Measurements from ENCODE around the gene PRAF2.
A peak's percentile ranks its signal among the peaks of the same experiment; 100 is the strongest.

The PRAF2 gene

DNA sequence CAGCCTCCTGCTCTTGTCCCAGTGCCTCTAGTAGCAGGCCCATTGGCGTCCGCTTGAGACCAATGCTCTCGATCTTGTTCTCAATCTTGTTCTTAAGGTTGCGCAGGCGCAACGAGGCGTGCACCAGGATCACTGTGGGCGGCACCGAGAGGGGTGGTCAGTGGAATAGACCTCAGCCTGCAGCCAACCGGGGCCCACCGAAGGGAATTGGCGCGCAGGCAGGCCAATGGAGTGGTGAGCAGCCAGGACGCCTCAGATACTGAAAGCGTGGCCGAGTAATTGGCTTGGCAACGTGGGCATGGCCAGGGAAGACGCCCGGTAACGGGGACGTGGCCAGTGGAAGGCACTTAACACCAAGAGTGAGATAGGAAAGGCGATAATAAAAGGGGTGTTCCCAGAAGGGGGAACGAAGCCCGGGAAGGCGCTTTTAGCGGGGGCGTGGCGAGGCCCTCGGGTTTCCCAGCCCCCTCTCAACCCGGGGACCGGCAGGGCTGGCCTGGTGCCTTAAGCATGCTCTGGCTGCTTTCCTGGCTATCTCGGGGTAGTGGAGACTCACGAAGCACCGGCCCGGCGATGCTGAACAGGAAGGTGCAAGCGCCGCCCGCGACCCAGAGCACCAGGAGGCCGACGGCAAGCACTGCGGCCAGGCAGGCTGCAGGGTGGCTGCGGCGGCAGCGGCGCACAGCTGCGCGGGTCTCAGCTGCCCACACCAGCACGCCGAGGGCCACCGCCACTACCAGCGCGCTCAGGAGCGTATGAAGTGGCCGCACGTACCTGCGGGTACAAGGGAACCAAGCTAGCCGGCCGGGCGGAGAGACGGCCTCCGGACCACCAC is 1.7 kb downstream of the PRAF2 start:
- no peak for DNase-seq

DNA sequence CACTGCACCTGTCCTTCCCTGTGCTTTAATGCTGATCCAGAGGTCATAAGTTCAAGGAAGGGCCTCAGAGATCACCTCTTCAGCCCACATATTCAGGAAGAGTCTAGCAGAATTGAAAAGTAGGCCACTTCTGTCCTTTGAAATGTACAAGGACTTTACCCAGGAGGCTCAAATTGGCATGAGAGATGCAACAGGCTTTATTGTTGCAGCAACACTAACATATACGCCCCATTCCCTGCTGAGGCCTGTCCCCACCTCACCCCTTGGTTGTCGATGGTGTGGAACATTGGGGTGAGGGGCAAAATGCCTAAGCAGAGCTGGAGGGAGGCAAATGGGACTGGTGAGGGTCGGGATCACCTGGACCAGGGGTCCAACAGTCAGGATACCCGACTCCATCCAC is 2.8 kb downstream of the PRAF2 start:
- no peak for DNase-seq

DNA sequence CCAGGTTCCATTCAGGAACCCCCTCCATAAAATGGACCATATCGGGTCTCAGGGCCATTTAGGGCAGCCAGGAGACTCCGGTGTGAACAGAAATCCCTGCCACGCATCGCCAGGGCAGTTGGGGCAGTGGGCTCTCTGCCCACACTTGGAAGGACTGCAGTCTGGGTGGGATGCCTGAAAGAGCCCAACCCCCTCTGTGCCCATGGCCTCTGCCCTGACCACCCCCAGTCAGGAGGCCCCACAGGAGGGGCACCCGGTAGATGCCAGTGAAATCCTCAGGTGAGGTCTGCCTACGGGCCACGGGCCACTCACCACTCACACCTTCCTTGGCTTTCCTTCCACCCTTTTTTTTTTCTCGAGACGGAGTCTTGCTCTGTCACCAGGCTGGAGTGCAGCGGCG is 4.8 kb downstream of the PRAF2 start:
- DNase-seq, result no peak

DNA sequence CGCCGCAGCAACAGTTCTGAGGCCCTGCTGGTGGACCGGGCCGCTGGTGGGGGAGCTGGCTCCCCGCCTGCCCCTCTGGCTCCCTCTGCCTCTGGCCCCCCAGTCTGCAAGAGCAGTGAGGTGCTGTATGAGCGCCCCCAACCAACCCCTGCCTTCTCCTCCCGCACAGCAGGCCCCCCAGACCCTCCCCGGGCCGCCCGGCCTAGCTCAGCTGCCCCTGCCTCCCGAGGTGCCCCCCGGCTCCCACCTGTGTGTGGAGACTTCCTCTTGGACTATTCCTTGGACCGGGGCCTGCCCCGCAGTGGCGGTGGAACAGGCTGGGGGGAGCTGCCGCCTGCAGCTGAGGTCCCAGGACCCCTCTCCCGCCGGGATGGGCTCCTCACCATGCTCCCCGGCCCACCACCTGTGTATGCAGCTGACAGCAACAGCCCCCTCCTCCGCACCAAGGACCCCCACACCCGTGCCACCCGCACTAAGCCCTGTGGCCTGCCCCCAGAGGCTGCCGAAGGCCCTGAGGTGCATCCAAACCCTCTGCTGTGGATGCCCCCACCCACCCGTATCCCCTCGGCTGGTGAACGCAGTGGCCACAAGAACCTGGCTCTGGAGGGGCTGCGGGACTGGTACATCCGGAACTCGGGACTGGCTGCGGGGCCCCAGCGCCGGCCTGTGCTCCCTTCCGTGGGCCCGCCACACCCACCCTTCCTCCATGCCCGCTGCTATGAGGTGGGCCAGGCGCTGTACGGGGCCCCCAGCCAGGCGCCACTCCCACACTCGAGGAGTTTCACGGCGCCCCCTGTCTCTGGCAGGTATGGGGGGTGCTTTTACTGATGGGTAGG is 6.3 kb downstream of the PRAF2 start:
- no peak for DNase-seq

DNA sequence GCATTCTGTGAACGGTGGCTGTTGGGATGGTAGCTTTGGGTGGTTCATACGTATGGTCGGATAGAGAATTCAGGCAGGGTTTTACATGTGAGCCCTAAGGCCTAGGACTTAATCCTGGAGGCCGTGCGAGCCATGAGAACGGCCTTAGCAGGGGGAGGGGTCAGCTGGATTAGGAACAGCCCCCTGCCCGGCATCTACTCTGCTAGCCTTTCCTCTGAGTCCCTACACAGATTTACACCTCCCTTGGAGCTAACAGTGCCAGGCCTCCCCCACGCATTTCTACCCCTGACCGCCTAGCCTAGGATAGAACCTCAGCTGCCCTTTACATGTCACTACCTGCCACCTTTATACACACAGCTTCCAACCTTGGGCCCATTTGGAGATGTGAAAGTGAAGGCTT is 7.1 kb downstream of the PRAF2 start:
- no peak for DNase-seq

DNA sequence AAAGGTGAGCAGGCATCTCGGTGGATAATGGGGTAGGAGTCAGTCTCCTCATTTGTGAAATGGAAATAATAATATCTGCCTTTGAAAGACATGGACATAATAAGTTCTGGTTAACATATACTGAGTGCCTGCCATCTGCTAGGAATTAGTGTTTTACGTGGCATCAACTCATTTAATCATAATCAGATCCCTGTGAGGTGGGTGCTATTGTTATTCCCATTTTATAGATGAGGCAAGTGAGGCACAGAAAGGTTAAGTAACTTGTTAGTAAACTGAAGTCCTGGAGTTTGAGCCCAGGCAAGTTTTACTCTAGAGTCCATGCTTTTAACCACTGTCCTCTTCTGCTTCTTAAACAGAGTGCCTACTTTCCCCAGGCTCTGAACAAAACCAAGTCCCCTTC is 7.5 kb downstream of the PRAF2 start:
- no peak for DNase-seq

DNA sequence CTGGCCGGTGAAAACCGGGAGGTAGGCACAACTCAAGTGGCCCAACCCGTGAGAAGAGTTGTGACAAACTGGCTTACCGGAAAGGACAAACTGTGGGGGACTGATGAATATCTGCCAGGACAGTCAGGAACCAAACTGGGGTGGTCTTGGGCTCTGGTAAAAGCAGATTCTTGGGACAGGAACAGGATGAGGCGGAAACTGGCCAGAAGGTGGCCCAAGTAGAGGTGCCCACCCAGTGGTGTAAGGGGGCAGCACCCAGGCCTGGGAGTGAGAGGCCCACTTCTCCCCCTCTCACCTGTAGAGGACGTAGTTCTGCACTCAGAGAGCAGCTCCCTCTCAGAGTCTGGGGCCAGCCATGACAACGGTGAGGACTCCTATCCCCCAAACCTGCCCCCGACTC is 9.1 kb downstream of the PRAF2 start:
- no peak for DNase-seq

DNA sequence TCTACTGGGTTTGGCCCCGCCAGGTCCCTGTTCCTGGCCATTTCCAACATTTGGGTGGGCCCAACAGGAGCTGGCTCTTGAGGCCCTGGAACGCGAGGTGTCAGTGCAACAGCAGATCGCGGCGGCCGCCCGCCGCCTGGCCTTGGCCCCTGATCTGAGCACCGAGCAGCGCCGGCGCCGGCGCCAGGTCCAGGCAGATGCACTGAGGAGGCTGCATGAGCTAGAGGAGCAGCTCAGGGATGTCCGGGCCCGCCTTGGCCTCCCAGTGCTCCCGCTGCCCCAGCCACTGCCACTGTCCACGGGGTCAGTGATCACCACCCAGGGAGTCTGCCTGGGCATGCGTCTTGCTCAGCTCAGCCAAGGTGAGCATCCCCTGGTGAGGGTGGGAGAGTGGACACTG is 9.5 kb downstream of the PRAF2 start:
- no peak for DNase-seq

DNA sequence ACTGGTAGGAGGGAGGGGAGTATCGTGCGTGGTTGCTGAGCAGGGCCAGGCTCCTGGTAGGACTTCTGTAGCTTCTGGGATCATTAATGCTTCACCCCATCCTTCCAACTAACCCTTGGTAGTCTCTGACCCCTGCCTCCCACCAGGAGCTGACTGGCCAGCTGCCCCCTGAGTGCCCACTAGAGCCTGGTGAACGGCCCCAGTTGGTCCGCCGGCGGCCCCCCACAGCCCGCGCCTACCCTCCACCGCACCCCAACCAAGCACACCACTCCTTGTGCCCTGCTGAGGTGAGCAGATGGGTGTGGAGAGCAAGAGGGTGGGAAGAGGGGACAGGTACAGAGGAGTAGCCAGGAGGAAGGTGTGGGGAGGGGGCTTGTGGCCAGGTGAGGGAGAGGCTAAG is 10.1 kb downstream of the PRAF2 start:
- no peak for DNase-seq

DNA sequence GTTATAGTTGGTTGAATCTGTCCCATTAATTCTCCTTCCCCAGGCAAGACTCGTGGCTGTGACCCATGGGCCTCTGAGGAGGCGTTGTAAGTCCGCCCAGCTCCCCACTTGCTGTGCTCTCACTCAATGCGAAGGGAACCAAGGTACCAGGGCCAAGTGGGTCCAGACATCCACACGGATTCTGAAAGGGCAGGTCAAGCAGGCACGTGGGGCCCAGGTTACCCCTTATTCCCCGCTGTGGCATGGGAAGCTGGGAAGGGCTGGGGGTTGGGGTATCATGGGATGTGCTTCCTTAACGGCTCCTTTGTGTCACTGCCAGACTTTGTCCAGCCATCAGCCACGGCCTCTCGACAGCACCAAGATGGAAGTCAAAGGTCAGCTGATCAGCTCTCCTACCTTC is 11.9 kb downstream of the PRAF2 start:
- no peak for DNase-seq

DNA sequence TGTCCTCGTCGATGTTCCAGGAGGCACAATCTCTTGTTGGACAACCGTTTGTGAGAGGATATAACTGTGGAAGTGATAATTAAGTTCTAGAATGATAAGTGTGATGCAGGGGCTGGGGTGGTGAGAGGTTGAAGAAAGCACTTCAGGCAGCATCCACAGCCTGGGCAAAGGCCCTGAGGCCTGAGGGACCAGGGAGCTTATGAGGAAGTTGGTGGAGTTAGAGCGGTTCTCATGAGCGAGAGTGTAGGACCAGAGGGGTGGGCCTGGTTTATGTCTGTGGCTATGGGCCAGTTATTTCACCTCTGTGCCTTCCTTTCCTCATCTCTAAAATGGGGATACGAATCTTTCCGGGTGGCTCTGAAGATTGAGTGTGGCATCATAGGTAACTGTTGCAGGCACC is 12.3 kb downstream of the PRAF2 start:
- no peak for DNase-seq

DNA sequence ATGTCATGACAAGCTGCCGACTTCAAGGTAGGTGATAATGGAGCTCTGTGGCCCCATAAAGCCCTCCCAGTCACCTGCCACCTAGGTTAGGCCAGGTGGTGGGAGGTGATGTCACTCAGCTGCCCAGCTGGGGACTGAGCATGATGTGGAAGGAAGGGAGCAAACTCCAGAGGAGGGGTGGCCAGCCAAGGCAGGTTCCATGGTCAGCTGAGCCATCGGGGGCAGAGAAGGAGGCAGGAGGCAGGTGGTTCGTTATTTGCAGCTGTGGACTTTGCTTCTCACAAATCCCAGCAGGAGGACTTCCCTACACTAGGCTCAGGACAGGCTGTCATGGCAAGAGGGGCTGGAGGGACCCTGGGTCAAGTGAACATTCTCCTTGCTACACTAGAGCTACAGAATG is 12.9 kb downstream of the PRAF2 start:
- no peak for DNase-seq

DNA sequence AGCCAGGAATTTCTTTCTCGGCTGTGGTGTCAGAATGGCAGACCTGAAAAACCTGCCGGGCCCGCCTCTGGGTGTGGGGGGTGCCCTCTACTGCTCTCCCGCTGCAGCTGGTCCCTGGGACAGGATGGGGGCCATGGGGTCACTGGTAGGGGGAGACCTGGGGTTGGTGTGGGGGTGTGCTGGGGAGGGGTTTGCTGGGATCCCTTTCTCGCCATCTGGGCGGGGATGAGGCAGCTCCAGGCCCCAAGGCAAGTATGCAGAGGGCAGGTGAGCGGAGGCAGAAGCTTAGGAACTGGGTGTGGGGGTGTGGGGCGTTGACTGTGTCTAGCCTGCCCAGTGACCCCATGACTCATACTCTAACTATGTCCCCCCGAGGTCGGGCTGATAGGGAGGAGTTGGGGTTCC is 14.1 kb downstream of the PRAF2 start:
- DNase-seq, result no peak

DNA sequence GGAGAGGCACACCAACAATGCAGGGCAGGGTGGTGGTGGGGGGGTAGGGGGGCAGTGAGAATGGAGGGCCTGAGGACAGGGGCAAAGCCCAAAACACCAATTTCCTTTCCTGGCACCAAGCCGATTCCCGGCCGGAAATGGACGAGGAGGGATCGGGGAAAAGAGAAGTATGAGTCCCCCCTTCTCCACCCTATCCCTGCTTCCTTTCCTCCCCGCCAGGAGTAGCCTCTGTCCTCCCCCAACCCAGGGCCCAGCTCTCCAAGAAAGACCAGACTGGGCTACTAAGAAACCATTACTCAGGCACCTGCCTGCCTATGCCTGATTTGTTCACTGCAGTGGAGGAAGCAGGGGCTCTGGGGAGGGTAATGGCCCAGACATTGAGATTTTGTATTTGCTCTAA is 14.6 kb downstream of the PRAF2 start:
- DNase-seq, result no peak

DNA sequence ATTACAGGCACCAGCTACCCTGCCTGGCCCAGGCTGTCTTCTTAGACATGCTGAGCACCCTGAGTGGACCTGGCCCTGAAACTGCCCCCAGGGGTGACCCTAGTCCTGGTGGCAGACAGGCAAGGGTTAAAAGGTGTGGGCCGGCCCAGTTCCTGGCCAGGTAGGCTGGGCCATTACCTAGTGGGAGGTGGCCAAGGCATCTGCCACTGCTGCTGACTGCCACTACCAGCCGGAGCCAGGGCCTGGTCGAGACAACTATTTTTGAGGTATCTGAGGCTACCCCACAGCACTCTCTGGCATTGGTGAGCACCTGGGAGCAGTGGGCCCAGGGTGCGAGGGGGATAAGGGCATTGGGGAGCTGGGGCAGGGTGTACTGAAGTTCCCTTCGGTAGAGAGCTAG is 15.0 kb downstream of the PRAF2 start, which contains the start of gene CCDC120:
Gene CCDC120 (plus strand): TSS at position 206 of the 400 bp plus-strand sequence. CDS start 3,043 bp downstream, outside the sequence.
- no peak for DNase-seq

DNA sequence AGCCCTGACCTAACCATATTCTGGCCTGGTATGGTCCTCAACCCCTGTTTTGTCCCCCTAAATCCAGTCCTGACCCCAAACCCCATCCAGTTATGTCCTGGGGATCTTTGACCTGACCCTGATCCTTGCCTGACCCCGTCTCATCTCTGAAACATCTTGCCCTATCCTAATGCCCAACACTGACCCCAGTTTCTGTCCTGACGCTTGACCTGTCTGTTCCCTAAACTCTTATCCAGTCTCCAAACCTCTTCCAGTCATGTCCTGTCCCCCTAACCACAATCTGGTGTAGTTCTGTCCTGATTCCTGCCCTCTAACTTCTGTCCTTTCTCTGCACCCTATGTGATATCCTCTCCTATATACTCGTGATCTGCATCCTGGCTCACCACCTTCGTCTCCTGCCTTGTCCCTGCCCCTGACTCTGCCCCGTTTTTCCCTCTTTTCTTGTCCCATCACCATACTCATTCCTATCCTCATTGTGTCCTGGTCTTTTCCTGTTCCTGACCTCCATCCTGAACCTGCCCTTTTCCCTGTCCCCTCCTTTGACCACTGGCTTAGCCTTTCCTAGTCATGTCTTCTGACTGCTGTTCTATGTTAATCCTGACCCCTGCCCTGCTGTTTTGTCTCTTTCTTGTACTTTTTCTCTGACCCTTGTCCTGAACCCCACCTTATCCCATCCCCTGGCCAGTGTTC is 19.6 kb downstream of the PRAF2 start:
- no peak for DNase-seq

DNA sequence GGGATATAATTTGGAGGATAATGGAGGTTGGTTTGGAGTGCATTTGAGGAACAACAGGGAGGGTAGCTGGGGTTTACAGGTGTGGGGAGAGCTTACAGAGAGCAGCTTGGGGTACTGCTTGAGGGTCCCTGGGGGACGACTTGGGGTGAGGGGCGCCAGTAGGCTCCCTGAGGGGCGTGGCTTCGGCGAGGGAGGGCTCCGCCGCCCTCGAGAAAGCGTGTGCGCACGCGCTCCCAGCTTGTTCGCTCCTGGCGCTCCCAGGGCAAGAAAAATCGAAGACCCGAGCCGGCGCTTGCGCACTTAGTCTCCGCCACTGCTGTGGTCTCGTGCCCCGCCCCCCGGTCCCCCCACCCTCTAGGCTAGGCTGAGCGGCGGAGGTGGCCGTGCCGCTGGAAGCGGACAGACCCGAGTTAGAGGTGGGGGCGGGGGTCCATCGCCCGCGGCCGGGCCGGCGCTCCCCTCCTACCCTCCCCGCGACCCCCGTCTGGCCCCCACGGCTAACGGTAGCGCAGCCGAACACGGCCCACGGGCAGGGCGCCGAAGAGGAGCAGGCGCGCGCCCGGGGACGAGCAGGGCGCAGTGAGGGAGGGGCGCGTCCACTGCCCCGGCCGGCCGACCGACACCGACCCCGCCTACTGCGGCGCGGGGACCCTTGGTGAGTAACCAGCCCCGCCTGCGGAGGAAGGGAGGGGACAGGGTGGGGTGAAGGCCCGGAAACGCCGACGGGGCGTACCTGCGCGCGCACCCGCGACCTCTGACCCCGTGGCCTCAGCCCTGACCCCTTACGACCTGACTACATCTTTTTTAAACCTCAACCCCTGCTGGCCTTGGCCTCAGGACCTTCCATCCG is 20.4 kb downstream of the PRAF2 start:
- peak; percentile 89 for DNase-seq

DNA sequence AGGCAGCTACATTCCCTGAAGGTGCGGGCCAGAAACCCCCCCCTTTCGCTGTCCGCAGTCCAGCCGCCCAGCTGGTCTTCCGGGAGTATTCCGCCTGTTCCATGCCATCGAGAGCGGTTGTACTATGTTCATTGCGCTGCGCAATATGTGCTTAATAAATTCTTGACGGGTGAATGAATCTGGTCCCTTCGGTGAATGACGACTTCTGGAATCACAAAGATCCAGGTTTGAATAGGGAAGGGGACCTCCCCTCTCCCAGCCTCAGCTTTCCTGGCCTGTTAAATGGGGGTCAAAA is 29.9 kb downstream of the PRAF2 start:
- DNase-seq, result no peak

DNA sequence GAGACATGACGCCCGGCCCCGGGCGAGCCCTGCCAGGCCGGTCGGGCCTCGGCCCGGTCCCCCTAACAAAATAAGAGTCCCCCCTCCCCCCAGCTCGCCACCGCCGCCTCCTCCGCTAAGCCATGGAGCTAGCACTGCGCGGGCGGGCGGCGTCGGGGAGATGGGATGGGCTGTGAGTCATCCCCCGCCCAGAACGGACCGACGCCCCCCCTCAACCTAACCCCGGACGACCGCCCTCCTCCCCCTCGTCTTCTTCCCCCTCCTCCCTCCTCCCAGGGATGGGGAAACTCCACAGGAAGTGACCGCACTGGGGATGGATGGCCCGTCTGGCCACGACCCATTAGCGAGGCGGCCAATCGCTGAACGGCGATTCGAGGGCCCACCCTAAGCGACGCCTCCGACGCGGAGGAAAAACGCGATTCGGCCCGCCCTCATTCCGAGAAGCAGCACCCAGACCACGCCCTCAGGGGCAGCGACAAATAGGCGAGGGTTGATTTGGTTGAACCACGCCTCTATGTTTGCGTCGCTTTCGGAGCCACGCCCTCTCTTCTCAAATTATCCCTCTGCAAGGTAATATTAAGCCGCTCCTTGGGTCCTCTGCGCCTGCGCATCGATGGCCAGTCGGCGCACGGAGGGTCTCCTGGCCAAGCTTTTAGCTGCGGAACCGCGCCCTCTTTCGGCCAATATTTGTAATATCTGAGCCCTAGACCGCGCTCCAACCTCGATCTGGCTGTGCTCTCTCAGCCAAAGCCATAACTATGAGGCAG is 30.4 kb downstream of the PRAF2 start, which contains the start of gene TFE3:
Gene TFE3 (minus strand): TSS at position 138 of the 767 bp plus-strand sequence. CDS start 131 bp downstream, at position 7.
- DNase-seq, result peak; percentile 99

DNA sequence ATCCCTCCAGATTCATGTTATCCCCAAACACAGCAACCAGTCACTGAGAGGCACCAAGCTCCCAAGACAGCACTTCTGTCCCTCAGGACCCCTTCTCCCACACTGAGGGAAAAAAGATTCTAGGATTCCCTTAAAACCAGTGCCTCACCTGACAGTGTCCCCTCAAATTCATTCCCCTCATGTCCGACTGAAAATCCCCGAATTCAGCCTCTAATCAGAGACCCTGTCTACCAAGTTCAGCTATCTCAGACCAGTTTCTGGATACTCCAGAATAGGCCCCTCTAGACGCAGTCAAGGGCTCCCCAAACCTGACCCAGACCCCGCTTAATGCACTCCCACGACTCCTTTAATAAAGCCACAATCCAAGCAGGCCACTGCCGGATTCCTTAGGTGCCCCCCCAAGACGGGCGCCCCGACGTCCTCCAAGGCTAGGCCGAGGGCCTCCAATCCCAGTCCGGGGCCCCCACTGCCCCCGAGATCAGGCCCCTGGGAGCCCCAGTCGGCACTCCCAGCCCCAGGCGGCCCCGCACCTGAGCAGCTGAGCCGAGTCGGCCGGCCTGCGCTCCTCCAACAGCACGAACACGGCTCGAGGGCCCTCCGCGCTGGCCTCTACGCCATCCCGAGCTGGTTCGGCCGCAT is 31.1 kb downstream of the PRAF2 start:
- no peak for DNase-seq

All from NCI-H1092 (cell line).